Gastrocnemius medialis (tissue), 4 donors: ENCODE data around the gene SDK2. TPM values are rescaled to one million over a fixed set of nuclear protein-coding genes. Genes with fewer than 3 reads are reported as not detected.

Experiments used
- ATAC-seq, 2 donors: fragments of 150-250 bp; one replicate each; pipeline ENCODE4 v1.9.1; 2016
- DNase-seq, 2 donors: peaks; one replicate each; pipeline ENCODE4 v3.0.0-alpha.2; 2019
- H3K27ac ChIP-seq, 4 donors: fragments of 200-600 bp; sonication (generic); 1 replicate in 1 of 4; 2 replicates in 3 of 4; pipeline ENCODE4 v1.5.1; 2016 to 2018; ENCODE audit warnings: mild to moderate bottlenecking in 2 of 4, moderate library complexity in 1 of 4
- H3K27me3 ChIP-seq, 3 donors: fragments of 200-600 bp; sonication (generic) in 2 of 3; 1 replicate in 1 of 3; 2 replicates in 2 of 3; pipeline versions ENCODE4 v1.5.1 to v1.6.0; 2016 to 2019; ENCODE audit warnings: mild to moderate bottlenecking in 1 of 3, moderate library complexity in 1 of 3
- H3K36me3 ChIP-seq, 2 donors: fragments of 200-600 bp; sonication (generic) in 1 of 2; one replicate each; pipeline ENCODE4 v1.5.1; 2017 to 2018
- H3K4me1 ChIP-seq, 2 donors: fragments of 200-600 bp; sonication (generic) in 1 of 2; one replicate each; pipeline ENCODE4 v1.5.1; 2016 to 2017; ENCODE audit warnings: mild to moderate bottlenecking in 2 of 2
- H3K4me3 ChIP-seq, 4 donors: fragments of 200-600 bp; sonication (generic) in 3 of 4; 1 replicate in 1 of 4; 2 replicates in 3 of 4; pipeline ENCODE4 v1.5.1; 2016 to 2019; ENCODE audit warnings: mild to moderate bottlenecking in 2 of 4
- H3K9me3 ChIP-seq, 3 donors: fragments of 200-600 bp; sonication (generic) in 2 of 3; 1 replicate in 1 of 3; 2 replicates in 2 of 3; pipeline ENCODE4 v1.5.1; 2016 to 2019
- POLR2A ChIP-seq, 2 donors: fragments of 450-650 bp; IDR thresholded peaks; one replicate each; pipeline ENCODE4 v1.6.1; 2017; ENCODE audit warnings: antibody characterized with exemption in 2 of 2, mild to moderate bottlenecking in 2 of 2, moderate library complexity in 2 of 2
- in situ Hi-C, 4 donors: fragments of 200-750 bp; cut with MboI; loops; one replicate each; pipeline versions ENCODE4 v1.15.0 to v1.8.0; 2017; ENCODE audit warnings: low sequenced_read_pairs in 4 of 4
- intact Hi-C: fragments of 100-400 bp; cut with DNase I; formaldehyde crosslinking; loops from one replicate; pipeline ENCODE4 v1.15.1; 2023; ENCODE audit warnings: low total_unique reads
- total RNA-seq, 4 donors: library from RNA; depleted of rRNA; stranded (reverse); fragments of >200 nt; gene quantifications; one replicate each; pipeline versions ENCODE4 v1.1.0 to v1.2.3, GENCODE V29; 2016
- TF ChIP-seq, protein P1 (sequence below), 5 experiments: fragments of 450-650 bp in 3 of 5; fragments of 200-600 bp in 2 of 5; sonication (generic) in 2 of 5; IDR thresholded peaks in 4 of 5; conservative IDR thresholded peaks in 1 of 5; 1 replicate in 4 of 5; 2 replicates in 1 of 5; pipeline ENCODE4 v1.5.1; 2016 to 2019; ENCODE audit warnings: antibody characterized with exemption in 5 of 5, mild to moderate bottlenecking in 3 of 5, moderate library complexity in 3 of 5

The SDK2 gene
- total RNA-seq, 4 donors from 2014 or later, result 0.02 to 0.31 (median 0.13) TPM

GRCh38 chr17:73348018-73348828, 296.0 kb downstream of the SDK2 start:
- ATAC-seq, result no peak
- TF ChIP-seq, protein P1, sequence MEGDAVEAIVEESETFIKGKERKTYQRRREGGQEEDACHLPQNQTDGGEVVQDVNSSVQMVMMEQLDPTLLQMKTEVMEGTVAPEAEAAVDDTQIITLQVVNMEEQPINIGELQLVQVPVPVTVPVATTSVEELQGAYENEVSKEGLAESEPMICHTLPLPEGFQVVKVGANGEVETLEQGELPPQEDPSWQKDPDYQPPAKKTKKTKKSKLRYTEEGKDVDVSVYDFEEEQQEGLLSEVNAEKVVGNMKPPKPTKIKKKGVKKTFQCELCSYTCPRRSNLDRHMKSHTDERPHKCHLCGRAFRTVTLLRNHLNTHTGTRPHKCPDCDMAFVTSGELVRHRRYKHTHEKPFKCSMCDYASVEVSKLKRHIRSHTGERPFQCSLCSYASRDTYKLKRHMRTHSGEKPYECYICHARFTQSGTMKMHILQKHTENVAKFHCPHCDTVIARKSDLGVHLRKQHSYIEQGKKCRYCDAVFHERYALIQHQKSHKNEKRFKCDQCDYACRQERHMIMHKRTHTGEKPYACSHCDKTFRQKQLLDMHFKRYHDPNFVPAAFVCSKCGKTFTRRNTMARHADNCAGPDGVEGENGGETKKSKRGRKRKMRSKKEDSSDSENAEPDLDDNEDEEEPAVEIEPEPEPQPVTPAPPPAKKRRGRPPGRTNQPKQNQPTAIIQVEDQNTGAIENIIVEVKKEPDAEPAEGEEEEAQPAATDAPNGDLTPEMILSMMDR (IDR thresholded peaks at IDR 0.05 in 4 of 5, conservative IDR thresholded peaks at IDR 0.05 in 1 of 5), result no peak
- TF ChIP-seq POLR2A (IDR thresholded peaks at IDR 0.05), result no peak
- DNase-seq, result no peak
- intact Hi-C loops, result no loop called here
- Histone ChIP-seq H3K4me3 (no peak overlapping the region), H3K9me3 (no peaks in the 10 kb centered on the region), H3K27me3 (no peaks in the 10 kb centered on the region), H3K4me1 (no peaks in the 10 kb centered on the region), H3K36me3 (no peaks in the 10 kb centered on the region), H3K27ac (no peak overlapping the region)
- in situ Hi-C loops, result no loop called here

- peaks cover 2 to 6% of the 10 kb centered on the region in 2 donors for H3K4me1 ChIP-seq
- in situ Hi-C loops, result no loop called here
Measured at GRCh38 chr17:73347351-73347750, 296.9 kb downstream of the SDK2 start.

DNA sequence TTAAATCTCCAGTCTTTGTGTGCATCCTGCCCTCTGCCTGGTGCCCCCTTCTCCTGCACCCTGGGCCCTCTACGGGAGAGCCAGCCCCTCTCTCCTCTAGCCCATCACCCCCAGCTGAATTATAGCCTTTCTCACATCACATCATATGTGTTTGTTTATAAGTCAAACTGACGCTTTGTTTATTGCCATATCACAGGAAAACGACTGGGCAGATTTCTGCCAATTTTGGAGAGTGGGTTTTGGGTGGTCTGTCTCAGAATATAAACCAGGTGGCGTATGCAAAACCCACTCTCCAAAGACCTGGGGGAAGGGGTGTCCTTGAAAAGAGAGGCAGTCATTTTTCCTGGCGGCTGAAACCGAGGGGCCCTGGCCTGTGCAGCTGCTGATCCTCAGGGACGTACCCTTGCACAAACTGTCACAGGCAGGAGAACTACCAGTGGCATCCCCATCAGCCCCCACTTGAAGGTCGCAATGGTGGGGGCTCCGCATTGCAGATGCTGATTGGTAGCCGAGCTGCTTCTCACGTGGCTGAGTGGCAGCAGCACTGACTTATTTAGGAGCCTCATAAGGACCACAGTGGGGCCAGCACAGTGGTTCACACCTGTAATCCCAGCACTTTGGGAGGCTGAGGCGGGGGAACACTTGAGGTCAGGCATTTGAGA, 297.6 kb downstream of the SDK2 start:
- intact Hi-C loops, result no loop called here
- no peak for TF ChIP-seq POLR2A (IDR thresholded peaks at IDR 0.05)
- TF ChIP-seq, protein P1 (IDR thresholded peaks at IDR 0.05 in 4 of 5, conservative IDR thresholded peaks at IDR 0.05 in 1 of 5), result no peak
- Histone ChIP-seq H3K9me3 (no peaks in the 10 kb centered on the region), H3K4me3 (no peak overlapping the region), H3K27ac (no peak overlapping the region), H3K4me1 (peaks cover 9 to 12% of the 10 kb centered on the region in 2 donors), H3K27me3 (peaks cover 0 to 9% (median 0%) of the 10 kb centered on the region in 3 donors), H3K36me3 (no peaks in the 10 kb centered on the region)
- in situ Hi-C loops, result no loop called here
- no peak for ATAC-seq
- DNase-seq, result no peak

More at GRCh38 chr17:73347351-73347750, 296.9 kb downstream of the SDK2 start:
- Histone ChIP-seq H3K36me3 (no peaks in the 10 kb centered on the region), H3K4me3 (no peak overlapping the region), H3K27ac (no peak overlapping the region), H3K9me3 (no peaks in the 10 kb centered on the region), H3K27me3 (peaks cover 0 to 7% (median 0%) of the 10 kb centered on the region in 3 donors)
- TF ChIP-seq, protein P1 (IDR thresholded peaks at IDR 0.05 in 4 of 5, conservative IDR thresholded peaks at IDR 0.05 in 1 of 5), result no peak
- no peak for TF ChIP-seq POLR2A (IDR thresholded peaks at IDR 0.05)
- DNase-seq (no peak), ATAC-seq (no peak)
- intact Hi-C loops, result no loop called here

DNA sequence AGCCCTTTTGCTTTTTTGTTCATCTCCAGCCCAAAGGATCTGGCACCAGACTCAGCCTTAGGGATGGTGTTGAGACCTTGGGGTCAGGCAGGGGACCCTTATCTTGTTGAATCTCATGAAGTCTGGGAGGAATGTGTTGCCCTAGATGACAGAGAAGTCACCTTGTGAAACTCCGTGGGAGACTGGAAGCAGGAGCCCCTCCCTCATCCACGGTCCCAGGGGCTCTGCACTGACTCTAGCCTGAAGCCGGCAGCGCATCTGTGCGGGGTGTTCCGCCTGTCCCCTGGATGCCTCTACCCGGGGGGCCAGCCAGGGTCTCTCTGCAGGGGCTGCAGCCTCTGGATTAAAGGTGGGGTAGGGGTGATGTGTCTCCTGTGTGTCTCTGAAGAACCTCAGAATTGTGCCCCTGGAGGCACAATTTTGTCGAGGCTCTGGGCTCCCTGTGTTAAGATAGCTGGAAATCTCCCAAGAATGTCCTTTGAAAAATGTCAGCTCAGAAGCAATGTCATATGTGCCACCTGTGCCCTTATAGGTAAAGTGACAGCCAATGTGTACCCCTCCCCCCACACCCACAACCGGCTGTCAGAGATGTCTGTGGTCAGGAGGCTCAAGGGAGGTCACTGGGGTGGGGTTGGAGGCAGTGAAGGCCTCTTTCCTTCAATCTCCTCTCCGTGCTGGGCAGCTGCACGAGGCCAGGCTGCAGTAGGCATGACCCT, 300.3 kb downstream of the SDK2 start:
- intact Hi-C loops (no loop called here), in situ Hi-C loops (no loop called here)
- H3K36me3 ChIP-seq, result no peaks in the 10 kb centered on the region
- TF ChIP-seq, protein P1 (IDR thresholded peaks at IDR 0.05 in 4 of 5, conservative IDR thresholded peaks at IDR 0.05 in 1 of 5), result no peak
- H3K27me3 ChIP-seq, result peaks cover 0 to 9% (median 0%) of the 10 kb centered on the region in 3 donors
- peak overlapping the region; percentile 25 to 64 (median 53) for H3K27ac ChIP-seq
- no peak for ATAC-seq
- H3K4me3 ChIP-seq, result no peak overlapping the region
- DNase-seq, result no peak
- peaks cover 12 to 18% of the 10 kb centered on the region in 2 donors for H3K4me1 ChIP-seq
- no peaks in the 10 kb centered on the region for H3K9me3 ChIP-seq
